Panc1 (cell line): ENCODE measurements around the gene DGKG. TPM values are rescaled to one million over a fixed set of nuclear protein-coding genes. Genes with fewer than 3 reads are reported as not detected.

Experiments used
- ATAC-seq: fragments of 200-7000 bp; cut with Tn5 transposase; 2 replicates; pipeline ENCODE4 v1.9.1; 2020; ENCODE audit warnings: mild to moderate bottlenecking, moderate library complexity
- BruUV-seq: library from RNA; stranded (reverse); fragments of 400-500 nt; replicated peaks from 2 replicates; lab custom pipeline; 2021; lab: Mats Ljungman, UMichigan
- CTCF ChIA-PET: fragments of 300-600 bp; sonication (Branson Sonifier 250); formaldehyde crosslinking; loops from one replicate; lab custom pipeline; 2022; ENCODE audit warnings: antibody characterized with exemption; lab: Charles Lee
- POLR2A ChIA-PET: fragments of 300-600 bp; sonication (Branson Sonifier 250); formaldehyde crosslinking; loops from one replicate; lab custom pipeline; 2022; ENCODE audit warnings: antibody characterized with exemption; lab: Charles Lee
- DNase-seq: peaks from one replicate; pipeline ENCODE4 v3.0.0-alpha.2; 2010; ENCODE audit warnings: low read depth, low spot score
- H3K27ac ChIP-seq: 2 replicates; pipeline ENCODE4 v1.5.1; 2011; ENCODE audit warnings: mild to moderate bottlenecking, low read length, inconsistent platforms
- H3K27me3 ChIP-seq: fragments of 200-500 bp; sonication (Bioruptor generic); 2 replicates; pipeline ENCODE4 v1.6.0; 2014; ENCODE audit warnings: low read length, inconsistent platforms; ENCODE audit not compliant: control insufficient read depth, insufficient read depth
- H3K36me3 ChIP-seq: fragments of 200-500 bp; sonication (Bioruptor generic); 2 replicates; pipeline ENCODE4 v1.5.1; 2014; ENCODE audit warnings: inconsistent platforms, mild to moderate bottlenecking, low read length, moderate library complexity; ENCODE audit not compliant: control insufficient read depth, insufficient read depth
- H3K4me1 ChIP-seq: 2 replicates; pipeline ENCODE4 v1.5.1; 2011; ENCODE audit warnings: inconsistent platforms, mild to moderate bottlenecking, low read length, moderate library complexity; ENCODE audit not compliant: control insufficient read depth, insufficient read depth
- H3K4me3 ChIP-seq, 2 experiments: 2 replicates each; pipeline ENCODE4 v1.5.1; 2011 to 2012; ENCODE audit warnings: low read depth in 2 of 2, low read length in 2 of 2, mild to moderate bottlenecking in 2 of 2, inconsistent platforms in 1 of 2, moderate library complexity in 1 of 2
- H3K9me3 ChIP-seq: fragments of 200-500 bp; sonication (Bioruptor generic); 2 replicates; pipeline ENCODE4 v1.5.1; 2014; ENCODE audit warnings: low read depth, mild to moderate bottlenecking, inconsistent platforms, low read length, moderate library complexity; ENCODE audit not compliant: control insufficient read depth, insufficient read depth
- CTCF ChIP-seq: fragments of 450-650 bp; IDR thresholded peaks from 2 replicates; pipeline ENCODE4 v1.5.1; 2017; ENCODE audit warnings: mild to moderate bottlenecking
- POLR2AphosphoS5 ChIP-seq: IDR thresholded peaks from 2 replicates; pipeline ENCODE4 v1.6.1; 2012; ENCODE audit warnings: mild to moderate bottlenecking, low read depth, low read length, moderate library complexity
- REST ChIP-seq, 2 experiments: IDR thresholded peaks; 2 replicates each; pipeline ENCODE4 v1.6.1; 2011 to 2012; ENCODE audit warnings: low read depth in 2 of 2, control low read depth in 1 of 2, low read length in 1 of 2, mild to moderate bottlenecking in 1 of 2, moderate library complexity in 1 of 2; ENCODE audit not compliant: insufficient read depth in 1 of 2
- SIN3A ChIP-seq: IDR thresholded peaks from 2 replicates; pipeline ENCODE4 v1.6.1; 2012; ENCODE audit warnings: low read depth, mild to moderate bottlenecking, low read length, moderate library complexity, borderline replicate concordance; ENCODE audit not compliant: insufficient read depth
- TCF7L2 ChIP-seq: IDR thresholded peaks from 2 replicates; pipeline ENCODE4 v1.6.1; 2011; ENCODE audit warnings: mild to moderate bottlenecking, low read depth, low read length, inconsistent platforms
- in situ Hi-C: cut with HindIII; loops from 2 replicates; pipeline ENCODE4 v1.10.0; 2016; ENCODE audit warnings: low sequenced_read_pairs, low pct_unique_long_range_greater_than_20kb
- intact Hi-C: fragments of 100-400 bp; cut with micrococcal nuclease; formaldehyde crosslinking; loops from one replicate; pipeline ENCODE4 v1.10.0; 2022; ENCODE audit not compliant: unreplicated experiment
- total RNA-seq: library from RNA; stranded (reverse); gene quantifications from one replicate; pipeline ENCODE4 v1.2.1, GENCODE V29; 2021; ENCODE audit not compliant: unreplicated experiment

Gene DGKG
- total RNA-seq, 1 experiment from 2014 or later, result 0.46 TPM

- peaks cover 2% of the 10 kb centered on the region; the same call in 1 of the 2 replicates for H3K27me3 ChIP-seq
- H3K4me3 ChIP-seq, result no peak overlapping the region
- POLR2A ChIA-PET, result no interaction called here
- no TSS peak for BruUV-seq
- H3K36me3 ChIP-seq, result no peaks in the 10 kb centered on the region
- CTCF ChIA-PET, result no interaction called here
- no peaks in the 10 kb centered on the region for H3K4me1 ChIP-seq
- DNase-seq (no peak), ATAC-seq (no peak)
- intact Hi-C loops, result no loop called here
- no peak overlapping the region for H3K27ac ChIP-seq
- in situ Hi-C loops, result no loop called here
- TF ChIP-seq SIN3A, result no peak
- TF ChIP-seq POLR2AphosphoS5, result no peak
- no peak for TF ChIP-seq REST (IDR thresholded peaks at IDR 0.05; ENCODE audit: insufficient read depth in 1 of 2, low read depth in 2 of 2, low read length in 1 of 2)
- TF ChIP-seq CTCF, result no peak
- no peak for TF ChIP-seq TCF7L2
- H3K9me3 ChIP-seq, result no peaks in the 10 kb centered on the region
Observed at GRCh38 chr3:186151077-186151971, 210.7 kb downstream of the DGKG start.

GRCh38 chr3:186150041-186150830 is 211.8 kb downstream of the DGKG start:
- H3K27ac ChIP-seq, result no peak overlapping the region
- POLR2A ChIA-PET, result no interaction called here
- CTCF ChIA-PET, result interaction anchor here (0.5 kb wide), 1 partner anchor 43 kb away, joined by 3 read pairs; no protein-coding TSS in a partner anchor
- ATAC-seq (no peak), DNase-seq (no peak)
- intact Hi-C loops, result no loop called here
- no peaks in the 10 kb centered on the region for H3K36me3 ChIP-seq
- TF ChIP-seq SIN3A, result no peak
- no peak for TF ChIP-seq POLR2AphosphoS5
- no peak for TF ChIP-seq REST (IDR thresholded peaks at IDR 0.05; ENCODE audit: insufficient read depth in 1 of 2, low read depth in 2 of 2, low read length in 1 of 2)
- TF ChIP-seq TCF7L2, result no peak
- no peak for TF ChIP-seq CTCF
- no peaks in the 10 kb centered on the region for H3K9me3 ChIP-seq
- no TSS peak for BruUV-seq
- no peak overlapping the region for H3K4me3 ChIP-seq
- H3K27me3 ChIP-seq, result peaks cover 2% of the 10 kb centered on the region; the same call in 1 of the 2 replicates
- no peaks in the 10 kb centered on the region for H3K4me1 ChIP-seq
- in situ Hi-C loops, result no loop called here
